GM18505 (cell line): Measurements from ENCODE around the gene SMARCD2.

Source experiments
- ATAC-seq: cut with Tn5 transposase; IDR thresholded peaks from one replicate; pipeline ENCODE4 v1.9.1; 2021; ENCODE audit not compliant: unreplicated experiment
- POLR2A ChIP-seq: IDR thresholded peaks from 4 replicates; pipeline ENCODE4 v1.6.1; 2011; ENCODE audit warnings: borderline replicate concordance; ENCODE audit not compliant: insufficient read depth, insufficient read length; ENCODE audit errors: extremely low read depth

Gene SMARCD2

GRCh38 chr17:63786117-63786516 is 56.4 kb downstream of the SMARCD2 start:
- ATAC-seq, result no peak

GRCh38 chr17:63785556-63785955 is 56.9 kb downstream of the SMARCD2 start:
- no peak for ATAC-seq
- TF ChIP-seq POLR2A, result no peak

More at GRCh38 chr17:63786117-63786516, 56.4 kb downstream of the SMARCD2 start:
- TF ChIP-seq POLR2A, result no peak

- TF ChIP-seq POLR2A, result no peak
- ATAC-seq, result no peak
Observed at GRCh38 chr17:63783522-63783921, 59.0 kb downstream of the SMARCD2 start.
